Skeletal muscle satellite cell (primary cell): ENCODE results near the gene MARCHF10.
"Not testable (repeated sequence)": the region's sequence is repeated elsewhere in the genome, so short reads cannot be mapped to it uniquely, and the experiment has no call there.

Source experiments
- H3K27me3 ChIP-seq: 2 replicates; pipeline ENCODE4 v1.7.0; 2013; ENCODE audit warnings: low read length; ENCODE audit not compliant: control insufficient read depth, insufficient read depth
- H3K36me3 ChIP-seq: 2 replicates; pipeline ENCODE4 v1.7.0; 2013; ENCODE audit warnings: mild to moderate bottlenecking, control low read depth, low read length; ENCODE audit not compliant: insufficient read depth
- H3K4me1 ChIP-seq: 2 replicates; pipeline ENCODE4 v1.7.0; 2013; ENCODE audit warnings: low read length; ENCODE audit not compliant: control insufficient read depth, insufficient read depth
- H3K4me2 ChIP-seq: 2 replicates; pipeline ENCODE4 v1.7.0; 2013; ENCODE audit warnings: mild to moderate bottlenecking, low read length
- H3K4me3 ChIP-seq: 2 replicates; pipeline ENCODE4 v1.7.0; 2013; ENCODE audit warnings: low read length
- H3K9ac ChIP-seq: 2 replicates; pipeline ENCODE4 v1.7.0; 2013; ENCODE audit warnings: mild to moderate bottlenecking, low read depth, low read length, moderate library complexity
- H3K9me3 ChIP-seq: replicated peaks from 2 replicates; pipeline ENCODE4 v1.7.0; 2013; ENCODE audit warnings: mild to moderate bottlenecking, control low read depth, low read length

Gene MARCHF10

DNA sequence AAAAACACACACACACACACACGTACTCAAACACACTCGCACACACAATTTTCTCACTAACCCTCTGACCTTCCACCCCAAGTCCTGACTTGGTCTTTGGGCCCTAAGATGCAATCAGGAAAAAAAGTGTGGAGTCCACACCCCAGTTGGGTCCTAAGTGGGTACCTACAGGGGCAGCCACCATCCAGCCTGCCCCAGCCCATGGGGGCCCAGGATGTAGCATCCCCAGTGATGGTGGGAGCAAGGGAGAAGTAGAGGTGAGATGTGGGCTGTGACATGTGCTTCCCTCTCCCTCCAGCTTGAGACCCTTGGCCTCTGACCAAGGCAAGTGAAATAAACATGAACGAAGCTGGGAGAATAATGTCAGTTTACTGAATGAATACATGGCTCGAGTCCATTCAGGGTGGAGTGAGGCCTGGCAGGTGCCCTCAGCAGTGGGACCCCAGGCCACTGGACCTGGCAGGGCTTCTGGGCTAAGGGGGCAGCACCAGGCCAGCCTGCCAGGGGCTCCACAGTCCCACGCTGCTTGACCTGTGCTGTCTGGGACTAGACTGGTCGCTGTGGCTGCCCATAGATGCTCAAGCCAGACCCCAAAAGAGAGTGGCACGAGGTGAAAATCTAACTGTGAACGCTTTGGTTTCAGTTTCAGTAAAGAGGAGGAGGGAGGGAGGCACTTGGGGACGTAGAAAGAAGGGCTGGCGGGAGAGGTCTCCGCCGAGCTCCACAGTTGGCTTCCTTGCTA lies 107.0 kb downstream of the MARCHF10 start:
- Histone ChIP-seq H3K9ac (no peak overlapping the region), H3K4me3 (no peak overlapping the region), H3K27me3 (no peaks in the 10 kb centered on the region), H3K4me1 (peaks cover 37% of the 10 kb centered on the region), H3K4me2 (no peak overlapping the region), H3K36me3 (no peaks in the 10 kb centered on the region), H3K9me3 (no peaks in the 10 kb centered on the region)

DNA sequence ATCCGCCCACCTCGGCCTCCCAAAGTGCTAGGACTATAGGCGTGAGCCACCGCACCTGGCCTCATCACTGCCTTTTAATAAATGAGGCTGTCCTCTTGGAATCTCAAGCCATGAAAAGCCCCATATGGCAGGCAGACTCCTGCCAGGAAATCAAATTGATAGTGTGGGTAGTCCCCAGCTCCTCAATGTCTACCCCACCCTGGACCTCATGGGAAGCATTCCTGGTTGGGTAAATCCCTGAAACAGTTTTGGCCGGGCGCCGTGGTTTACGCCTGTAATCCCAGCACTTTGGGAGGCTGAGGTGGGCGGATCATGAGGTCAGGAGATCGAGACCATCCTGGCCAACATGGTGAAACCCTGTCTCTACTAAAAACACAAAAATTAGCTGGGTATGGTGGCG lies 109.7 kb downstream of the MARCHF10 start:
- not testable (repeated sequence) for H3K4me3 ChIP-seq, H3K9me3 ChIP-seq, H3K27me3 ChIP-seq, H3K9ac ChIP-seq, H3K4me2 ChIP-seq
- H3K36me3 ChIP-seq, result peaks cover 15% of the 10 kb centered on the region
- H3K4me1 ChIP-seq, result peaks cover 17% of the 10 kb centered on the region

DNA sequence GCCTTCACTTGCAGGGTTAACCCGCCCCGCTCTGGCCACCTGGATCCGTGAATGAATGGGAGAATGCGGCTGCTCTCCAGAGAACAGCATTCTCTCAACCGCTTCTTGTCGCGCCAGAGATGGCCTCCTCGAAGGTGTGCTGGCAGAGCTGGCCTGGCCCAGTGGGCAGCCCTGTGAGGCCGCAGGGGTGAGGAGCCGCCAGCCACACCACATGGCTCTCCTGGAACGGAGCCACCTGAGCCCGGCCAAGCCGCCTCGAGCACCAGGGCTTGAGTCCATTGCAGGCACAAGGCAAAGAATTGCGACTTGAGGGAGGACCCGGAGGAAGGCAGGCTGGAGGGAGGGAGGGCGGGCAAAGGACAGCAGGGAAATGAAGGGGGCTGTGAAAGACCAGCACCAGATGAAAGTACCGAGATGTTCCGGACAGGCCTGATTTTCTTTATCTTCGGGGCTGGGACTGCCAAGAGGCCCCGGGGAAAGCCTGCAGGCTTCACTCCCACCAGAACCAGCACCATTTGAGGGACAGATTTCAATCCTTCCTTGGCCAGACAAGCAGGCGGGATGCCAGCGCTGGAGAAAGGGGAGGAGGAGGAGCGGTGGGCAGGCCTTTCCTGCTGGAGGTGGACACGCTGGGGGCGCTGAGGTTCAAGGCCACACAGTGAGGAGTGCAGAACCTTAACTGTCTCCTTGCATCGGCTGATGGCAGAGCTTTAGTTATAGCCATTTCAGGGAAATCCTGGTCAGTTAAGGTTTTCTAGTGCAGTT lies 111.2 kb downstream of the MARCHF10 start:
- no peak overlapping the region for H3K4me3 ChIP-seq
- H3K36me3 ChIP-seq, result peaks cover 29% of the 10 kb centered on the region
- no peak overlapping the region for H3K9ac ChIP-seq
- H3K9me3 ChIP-seq, result no peaks in the 10 kb centered on the region
- no peaks in the 10 kb centered on the region for H3K27me3 ChIP-seq
- peaks cover 7% of the 10 kb centered on the region for H3K4me1 ChIP-seq
- H3K4me2 ChIP-seq, result no peak overlapping the region

DNA sequence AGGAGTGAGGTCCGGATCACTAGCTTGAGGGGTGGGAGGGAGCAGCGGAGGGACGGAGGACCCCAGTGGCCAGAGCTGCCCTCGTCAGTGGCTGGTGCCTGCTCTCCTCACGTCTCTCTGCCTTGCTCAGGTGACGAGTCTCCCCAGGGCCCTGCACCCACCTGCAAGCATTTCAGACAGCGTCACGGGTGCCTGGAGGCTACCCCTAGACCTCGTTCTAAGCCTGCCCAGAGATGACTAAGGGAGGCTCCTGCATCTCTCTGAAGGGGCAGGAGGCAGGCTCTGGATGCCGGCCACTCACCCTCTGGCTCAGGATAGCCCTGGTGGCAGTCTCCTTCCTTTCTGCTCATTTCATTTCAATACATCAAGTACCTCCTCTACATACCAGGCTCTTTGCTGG lies 111.9 kb downstream of the MARCHF10 start:
- H3K4me1 ChIP-seq, result peaks cover 7% of the 10 kb centered on the region
- no peak overlapping the region for H3K9ac ChIP-seq
- no peaks in the 10 kb centered on the region for H3K27me3 ChIP-seq
- no peak overlapping the region for H3K4me2 ChIP-seq
- peaks cover 33% of the 10 kb centered on the region for H3K36me3 ChIP-seq
- no peaks in the 10 kb centered on the region for H3K9me3 ChIP-seq
- no peak overlapping the region for H3K4me3 ChIP-seq

DNA sequence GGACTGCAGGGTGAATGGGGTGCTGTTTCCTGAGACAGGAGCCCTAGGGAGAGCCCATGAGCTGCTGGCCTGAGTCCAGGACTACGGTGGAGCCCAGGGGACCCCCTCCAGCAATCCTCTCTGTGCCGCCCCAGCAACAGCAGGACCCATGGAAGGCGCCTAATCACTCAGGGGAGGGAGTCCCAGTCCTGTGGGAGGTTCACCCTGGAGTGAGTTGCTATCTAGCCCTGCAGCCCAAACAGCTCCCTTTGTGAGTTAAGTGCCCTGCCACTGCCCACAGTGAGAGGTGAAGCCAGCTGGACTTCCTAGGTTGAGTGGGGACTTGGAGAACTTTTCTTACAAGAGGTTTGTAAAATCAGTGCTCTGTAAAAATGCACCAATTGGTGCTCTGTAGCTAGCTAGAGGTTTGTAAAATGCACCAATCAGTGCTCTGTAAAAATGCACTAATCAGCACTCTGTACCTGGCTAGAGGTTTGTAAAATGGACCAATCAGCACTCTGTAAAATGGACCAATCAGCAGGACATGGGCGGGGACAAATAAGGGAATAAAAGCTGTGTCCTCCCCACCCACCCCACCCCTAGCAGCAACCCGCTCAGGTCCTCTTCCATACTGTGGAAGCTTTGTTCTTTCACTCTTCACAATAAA lies 112.9 kb downstream of the MARCHF10 start:
- not testable (repeated sequence) for H3K4me3 ChIP-seq, H3K9ac ChIP-seq, H3K4me1 ChIP-seq, H3K9me3 ChIP-seq, H3K27me3 ChIP-seq, H3K4me2 ChIP-seq
- peaks cover 43% of the 10 kb centered on the region for H3K36me3 ChIP-seq

DNA sequence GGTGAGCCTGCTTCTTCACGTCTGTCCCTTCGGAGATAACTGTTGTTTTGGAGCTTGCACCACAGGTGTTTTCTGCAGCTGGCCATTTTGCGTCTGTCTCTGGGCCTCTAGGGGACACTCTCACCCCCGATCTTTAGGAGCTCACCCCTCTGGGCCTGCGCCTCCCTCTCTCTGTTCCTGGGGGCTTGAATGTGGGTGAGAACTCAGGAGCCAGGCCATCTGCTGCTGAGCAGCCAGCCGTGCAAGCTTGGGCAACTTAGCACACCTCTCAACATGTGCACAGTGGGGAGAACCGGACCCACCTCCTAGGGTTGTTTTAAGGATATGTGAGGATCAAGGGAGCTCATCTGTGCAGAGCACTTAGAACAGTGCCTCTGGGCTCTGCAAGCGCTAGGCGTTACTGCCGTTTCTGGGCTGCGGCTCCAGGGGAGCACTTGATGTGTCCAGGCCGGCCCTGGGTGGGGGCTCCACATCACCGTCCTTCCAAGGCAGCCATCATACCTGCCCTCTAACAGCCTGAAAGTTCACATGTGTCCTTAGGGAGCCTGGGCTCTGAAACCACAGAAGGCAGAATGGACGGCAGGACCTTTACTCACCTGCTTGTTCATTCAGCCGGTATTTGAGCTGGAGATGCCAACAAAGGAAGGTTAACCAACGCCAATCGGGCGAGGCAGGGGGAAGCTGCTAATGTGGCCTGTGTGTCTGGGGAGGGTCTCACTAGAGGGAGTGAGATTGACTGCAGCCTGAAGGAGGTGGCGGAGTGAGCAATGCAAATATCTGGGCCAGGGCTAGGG lies 114.3 kb downstream of the MARCHF10 start:
- no peak overlapping the region for H3K4me3 ChIP-seq
- H3K36me3 ChIP-seq, result peaks cover 57% of the 10 kb centered on the region
- peaks cover 7% of the 10 kb centered on the region for H3K4me1 ChIP-seq
- H3K9ac ChIP-seq, result no peak overlapping the region
- H3K27me3 ChIP-seq, result no peaks in the 10 kb centered on the region
- no peak overlapping the region for H3K4me2 ChIP-seq
- H3K9me3 ChIP-seq, result no peaks in the 10 kb centered on the region

DNA sequence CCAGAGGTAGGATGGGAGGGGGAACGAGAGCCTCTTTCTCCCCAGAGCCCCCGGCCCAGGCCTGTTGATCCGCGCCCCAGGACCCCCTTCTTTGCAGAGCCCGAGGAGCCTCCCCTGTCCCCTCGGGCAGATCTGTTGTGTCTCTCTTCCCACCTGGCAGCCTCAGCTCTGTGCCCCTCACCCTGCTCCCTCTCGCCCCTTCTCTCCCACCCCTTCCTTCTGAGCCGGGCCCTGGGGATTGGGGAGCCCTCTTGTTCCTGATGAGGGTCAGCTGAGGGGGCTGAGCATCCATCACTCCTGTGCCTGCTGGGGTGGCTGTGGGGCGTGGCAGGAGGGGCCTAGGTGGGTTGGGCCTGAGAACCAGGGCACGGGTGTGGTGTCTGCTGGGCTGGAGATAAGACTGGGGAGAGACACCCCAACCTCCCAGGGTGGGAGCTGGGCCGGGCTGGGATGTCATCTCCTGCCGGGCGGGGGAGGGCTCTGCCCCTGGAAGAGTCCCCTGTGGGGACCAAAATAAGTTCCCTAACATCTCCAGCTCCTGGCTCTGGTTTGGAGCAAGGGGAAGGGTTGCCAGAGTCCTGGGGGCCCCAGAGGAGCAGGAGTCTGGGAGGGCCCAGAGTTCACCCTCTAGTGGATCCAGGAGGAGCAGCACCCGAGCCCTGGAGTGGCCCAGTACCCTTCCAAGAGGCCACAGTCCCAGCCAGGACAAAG lies 115.2 kb downstream of the MARCHF10 start:
- peaks cover 67% of the 10 kb centered on the region for H3K36me3 ChIP-seq
- H3K4me1 ChIP-seq, result peaks cover 7% of the 10 kb centered on the region
- H3K9me3 ChIP-seq, result no peaks in the 10 kb centered on the region
- no peaks in the 10 kb centered on the region for H3K27me3 ChIP-seq
- no peak overlapping the region for H3K9ac ChIP-seq
- H3K4me2 ChIP-seq, result no peak overlapping the region
- no peak overlapping the region for H3K4me3 ChIP-seq

DNA sequence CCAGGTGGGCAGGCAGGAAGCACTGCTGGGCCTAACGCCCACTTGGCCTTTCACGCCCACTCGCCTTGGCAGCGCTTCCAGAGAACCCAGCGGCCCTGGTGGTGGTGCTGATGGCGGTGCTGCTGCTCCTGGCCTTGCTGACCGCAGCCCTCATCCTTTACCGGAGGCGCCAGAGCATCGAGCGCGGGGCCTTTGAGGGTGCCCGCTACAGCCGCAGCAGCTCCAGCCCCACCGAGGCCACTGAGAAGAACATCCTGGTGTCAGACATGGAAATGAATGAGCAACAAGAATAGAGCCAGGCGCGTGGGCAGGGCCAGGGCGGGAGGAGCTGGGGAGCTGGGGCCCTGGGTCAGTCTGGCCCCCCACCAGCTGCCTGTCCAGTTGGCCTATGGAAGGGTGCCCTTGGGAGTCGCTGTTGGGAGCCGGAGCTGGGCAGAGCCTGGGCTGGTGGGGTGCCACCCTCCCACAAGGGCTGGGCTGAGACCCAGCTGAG lies 115.9 kb downstream of the MARCHF10 start:
- no peak overlapping the region for H3K4me3 ChIP-seq
- no peaks in the 10 kb centered on the region for H3K27me3 ChIP-seq
- H3K4me1 ChIP-seq, result peaks cover 7% of the 10 kb centered on the region
- no peak overlapping the region for H3K9ac ChIP-seq
- no peaks in the 10 kb centered on the region for H3K9me3 ChIP-seq
- H3K4me2 ChIP-seq, result no peak overlapping the region
- peaks cover 70% of the 10 kb centered on the region for H3K36me3 ChIP-seq

DNA sequence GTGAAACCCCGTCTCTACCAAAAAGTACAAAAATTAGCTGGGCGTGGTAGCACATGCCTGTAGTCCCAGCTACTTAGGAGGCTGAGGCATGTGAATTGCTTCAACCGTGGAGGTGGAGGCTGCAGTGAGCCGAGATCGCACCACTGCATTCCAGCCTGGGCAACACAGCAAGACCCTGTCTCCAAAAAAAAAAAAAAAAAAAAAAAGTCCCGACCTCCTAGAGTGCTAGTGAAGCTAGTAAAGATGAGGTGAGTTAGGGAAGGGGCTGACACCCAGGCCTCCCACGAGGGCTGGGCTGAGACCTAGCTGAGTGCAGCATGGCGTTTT lies 116.6 kb downstream of the MARCHF10 start:
- H3K9ac ChIP-seq, H3K4me2 ChIP-seq, H3K4me1 ChIP-seq, H3K9me3 ChIP-seq, H3K27me3 ChIP-seq, H3K4me3 ChIP-seq: not testable (repeated sequence)
- H3K36me3 ChIP-seq, result peaks cover 74% of the 10 kb centered on the region

DNA sequence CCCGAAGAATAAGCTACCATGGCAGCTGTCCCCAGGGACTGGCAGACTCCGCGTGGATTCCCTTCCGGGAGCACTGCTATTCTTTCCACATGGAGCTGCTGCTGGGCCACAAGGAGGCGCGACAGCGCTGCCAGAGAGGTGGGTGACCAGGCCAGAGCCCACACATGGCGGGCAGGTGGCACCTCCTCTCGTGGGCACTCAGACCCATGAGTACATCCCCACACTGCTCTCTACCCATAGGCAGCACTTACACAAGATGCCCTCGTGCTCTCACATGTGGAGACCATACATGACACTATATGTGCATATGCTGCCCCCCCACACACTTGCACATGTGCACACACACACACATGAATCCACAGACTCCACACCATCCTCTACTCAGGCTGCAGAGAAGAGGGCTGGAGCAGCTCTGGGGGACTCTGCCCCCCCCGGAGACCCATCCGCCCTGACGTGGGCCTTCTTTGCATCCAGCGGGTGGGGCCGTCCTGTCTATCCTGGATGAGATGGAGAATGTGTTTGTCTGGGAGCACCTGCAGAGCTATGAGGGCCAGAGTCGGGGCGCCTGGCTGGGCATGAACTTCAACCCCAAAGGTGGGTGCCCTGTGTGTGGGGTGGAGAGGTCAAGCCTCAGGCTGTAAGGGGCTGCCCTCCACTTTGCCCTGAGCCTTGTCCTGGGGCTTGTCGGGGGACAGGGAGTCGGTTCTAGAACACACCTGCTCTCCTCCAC lies 117.8 kb downstream of the MARCHF10 start:
- Histone ChIP-seq H3K36me3 (peaks cover 82% of the 10 kb centered on the region), H3K4me1 (no peaks in the 10 kb centered on the region), H3K27me3 (no peaks in the 10 kb centered on the region), H3K9me3 (no peaks in the 10 kb centered on the region), H3K4me3 (no peak overlapping the region), H3K4me2 (no peak overlapping the region), H3K9ac (no peak overlapping the region)
